DOHH2 (cell line): ENCODE measurements around the gene GTSE1.

Experiments used
- H3F3A ChIP-seq: fragments of 200-600 bp; sonication (generic), shearing (Covaris generic); 2 replicates; pipeline ENCODE4 v1.6.0; 2016; ENCODE audit warnings: antibody characterized with exemption, mild to moderate bottlenecking; ENCODE audit not compliant: control insufficient read depth, insufficient read depth
- H3K27ac ChIP-seq: fragments of 200-600 bp; sonication (generic); 2 replicates; pipeline ENCODE4 v1.5.1; 2014; ENCODE audit warnings: low read depth, mild to moderate bottlenecking, low read length, moderate library complexity
- H3K27me3 ChIP-seq: fragments of 200-600 bp; sonication (generic); 2 replicates; pipeline ENCODE4 v1.6.1; 2014; ENCODE audit warnings: mild to moderate bottlenecking, low read length, mixed read lengths; ENCODE audit not compliant: control insufficient read depth
- H3K36me3 ChIP-seq: fragments of 200-600 bp; sonication (generic); 2 replicates; pipeline ENCODE4 v1.6.1; 2014; ENCODE audit warnings: mild to moderate bottlenecking, low read length, moderate library complexity, mixed read lengths; ENCODE audit not compliant: control insufficient read depth
- H3K4me1 ChIP-seq: fragments of 200-600 bp; sonication (generic); 2 replicates; pipeline ENCODE4 v1.6.1; 2014; ENCODE audit warnings: mild to moderate bottlenecking, low read length, mixed read lengths; ENCODE audit not compliant: control insufficient read depth
- H3K4me2 ChIP-seq: fragments of 200-600 bp; sonication (generic); 2 replicates; pipeline ENCODE4 v1.6.0; 2014; ENCODE audit warnings: mild to moderate bottlenecking, low read length, moderate library complexity
- H3K4me3 ChIP-seq: fragments of 200-600 bp; sonication (generic); 2 replicates; pipeline ENCODE4 v1.5.1; 2014; ENCODE audit warnings: mild to moderate bottlenecking, low read length, mixed read lengths
- H3K79me2 ChIP-seq: fragments of 200-600 bp; sonication (generic); 2 replicates; pipeline ENCODE4 v1.6.1; 2014; ENCODE audit warnings: mild to moderate bottlenecking, low read length, mixed read lengths; ENCODE audit not compliant: control insufficient read depth
- H3K9me2 ChIP-seq: fragments of 200-600 bp; sonication (generic); replicated peaks from 2 replicates; pipeline ENCODE4 v1.6.1; 2014; ENCODE audit warnings: mild to moderate bottlenecking, low read length, mixed read lengths; ENCODE audit not compliant: control insufficient read depth
- H3K9me3 ChIP-seq: fragments of 200-600 bp; sonication (generic); 2 replicates; pipeline ENCODE4 v1.6.1; 2014; ENCODE audit warnings: antibody characterized with exemption, low read length, mixed read lengths; ENCODE audit not compliant: control insufficient read depth, insufficient read depth
- H4K20me1 ChIP-seq: fragments of 200-600 bp; sonication (generic); 2 replicates; pipeline ENCODE4 v1.6.0; 2014; ENCODE audit warnings: low read depth, mild to moderate bottlenecking, antibody characterized with exemption, low read length, moderate library complexity; ENCODE audit not compliant: control insufficient read depth, insufficient read depth
- CTCF ChIP-seq: fragments of 200-600 bp; sonication (generic); IDR thresholded peaks from one replicate; pipeline ENCODE4 v1.5.1; 2014; ENCODE audit warnings: antibody characterized with exemption, mild to moderate bottlenecking, low read depth, low read length; ENCODE audit not compliant: poor library complexity, severe bottlenecking
- EZH2phosphoT487 ChIP-seq: fragments of 200-600 bp; sonication (generic); IDR thresholded peaks from 2 replicates; pipeline ENCODE4 v1.6.1; 2017; ENCODE audit warnings: borderline replicate concordance, mild to moderate bottlenecking, antibody characterized with exemption, low read length, moderate library complexity, mixed read lengths

GTSE1 gene

DNA sequence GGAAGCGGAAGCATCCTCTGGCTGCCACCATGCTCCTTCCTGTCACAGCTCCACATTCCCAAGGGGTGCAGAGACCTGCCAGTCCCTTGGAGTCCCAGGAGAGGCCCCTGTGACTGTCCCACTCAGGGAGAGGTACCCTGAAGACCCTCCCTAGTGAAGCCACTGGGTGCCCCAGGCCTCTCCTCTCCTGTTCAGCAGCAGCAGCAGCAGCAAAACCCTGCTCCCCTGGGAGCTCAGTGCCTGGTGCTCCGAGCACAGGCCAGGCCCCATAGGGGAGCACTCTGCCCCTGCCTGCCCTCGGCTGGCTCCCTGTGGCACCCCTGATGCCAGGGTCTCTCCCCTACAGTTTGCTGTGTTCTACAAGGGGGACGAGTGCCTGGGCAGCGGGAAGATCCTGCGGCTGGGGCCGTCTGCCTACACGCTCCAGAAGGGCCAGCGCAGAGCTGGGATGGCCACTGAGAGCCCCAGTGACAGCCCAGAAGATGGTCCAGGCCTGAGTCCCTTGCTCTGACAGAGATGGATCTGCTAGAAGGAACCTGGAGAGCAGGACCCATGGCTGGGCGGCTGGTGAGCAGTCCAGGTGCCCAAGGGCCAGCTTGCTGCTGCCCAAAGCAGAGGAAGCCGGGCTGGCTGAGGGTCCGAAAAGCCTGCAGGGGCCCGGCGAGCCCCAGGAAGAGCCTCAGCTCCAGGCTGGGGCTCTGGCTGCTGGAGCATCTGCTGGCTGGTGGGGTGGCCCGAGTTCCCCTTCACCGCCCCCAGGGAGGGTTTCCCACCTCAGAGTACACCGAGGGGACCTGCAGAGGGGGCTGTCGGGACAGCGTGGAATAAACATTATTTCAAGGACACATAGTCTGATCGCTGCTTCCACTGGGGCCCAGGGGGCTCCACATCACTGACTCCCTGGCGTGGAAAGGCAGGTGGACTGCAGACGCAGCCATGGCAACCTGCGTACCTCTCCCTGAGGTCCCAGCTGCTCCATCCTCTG lies 60.1 kb downstream of the GTSE1 start:
- TF ChIP-seq CTCF (no peak), EZH2phosphoT487 (no peak)
- no peaks in the 10 kb centered on the region for H3K9me3 ChIP-seq
- H3F3A ChIP-seq, result peaks cover 10% of the 10 kb centered on the region; the same call in 1 of the 2 replicates
- no peaks in the 10 kb centered on the region for H3K9me2 ChIP-seq
- H3K36me3 ChIP-seq, result peaks cover 47% of the 10 kb centered on the region
- H4K20me1 ChIP-seq, result no peaks in the 10 kb centered on the region
- H3K27me3 ChIP-seq, result no peaks in the 10 kb centered on the region
- H3K27ac ChIP-seq, result no peak overlapping the region
- H3K79me2 ChIP-seq, result no peaks in the 10 kb centered on the region
- H3K4me2 ChIP-seq, result no peak overlapping the region
- no peak overlapping the region for H3K4me3 ChIP-seq
- no peaks in the 10 kb centered on the region for H3K4me1 ChIP-seq

GRCh38 chr22:46357711-46358520 lies 61.2 kb downstream of the GTSE1 start:
- no peaks in the 10 kb centered on the region for H3K9me2 ChIP-seq

GRCh38 chr22:46358766-46359165 lies 62.1 kb downstream of the GTSE1 start:
- peaks cover 30% of the 10 kb centered on the region for H3K36me3 ChIP-seq
- H3F3A ChIP-seq, result peaks cover 12% of the 10 kb centered on the region; the same call in 1 of the 2 replicates
- TF ChIP-seq CTCF (no peak), EZH2phosphoT487 (no peak)
- H3K9me2 ChIP-seq, result no peaks in the 10 kb centered on the region
- H3K4me2 ChIP-seq, result no peak overlapping the region
- no peak overlapping the region for H3K27ac ChIP-seq
- no peak overlapping the region for H3K4me3 ChIP-seq
- no peaks in the 10 kb centered on the region for H4K20me1 ChIP-seq
- no peaks in the 10 kb centered on the region for H3K27me3 ChIP-seq
- H3K4me1 ChIP-seq, result no peaks in the 10 kb centered on the region
- H3K9me3 ChIP-seq, result no peaks in the 10 kb centered on the region
- no peaks in the 10 kb centered on the region for H3K79me2 ChIP-seq

More at GRCh38 chr22:46357711-46358520, 61.2 kb downstream of the GTSE1 start:
- Histone ChIP-seq H3K79me2 (no peaks in the 10 kb centered on the region), H3K9me3 (no peaks in the 10 kb centered on the region), H3K4me1 (no peaks in the 10 kb centered on the region), H3F3A (peaks cover 12% of the 10 kb centered on the region; the same call in 1 of the 2 replicates), H4K20me1 (no peaks in the 10 kb centered on the region), H3K27ac (no peak overlapping the region), H3K36me3 (peaks cover 37% of the 10 kb centered on the region), H3K4me3 (no peak overlapping the region), H3K4me2 (no peak overlapping the region), H3K27me3 (no peaks in the 10 kb centered on the region)
- TF ChIP-seq EZH2phosphoT487, result no peak
- no peak for TF ChIP-seq CTCF
